ENCODE measurements around the gene BRSK2. TPM values are rescaled to one million over a fixed set of nuclear protein-coding genes. Genes with fewer than 3 reads are reported as not detected.

The BRSK2 gene
- total and polyA plus RNA-seq, 9 of the 15 experiments (the other 6 are each of a cell fraction or from before 2014, with no cell fraction given) = 0.06 to 0.52 (median 0.18) TPM; not detected in 5

DNA sequence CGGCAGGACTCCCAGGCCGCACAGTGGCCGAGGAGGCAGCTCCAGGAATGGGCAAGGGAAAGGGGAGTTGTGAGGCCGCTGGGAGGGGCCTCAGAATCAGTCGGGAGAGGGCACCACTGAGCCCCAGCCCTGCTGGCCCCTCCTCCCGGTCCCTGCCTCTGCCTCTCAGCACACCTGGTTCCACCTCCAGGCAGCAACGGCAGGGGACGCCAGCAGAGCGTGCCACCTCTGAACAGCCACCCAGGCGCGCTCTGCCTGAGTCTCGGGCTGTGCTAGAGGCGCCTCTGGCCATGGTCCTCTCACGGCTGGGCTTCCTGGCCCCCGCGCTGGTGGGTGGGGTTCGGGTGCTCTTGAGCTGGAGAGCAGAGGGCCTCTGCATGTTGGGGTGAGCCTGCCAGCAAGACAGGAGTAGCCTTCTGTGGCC, 63.9 kb downstream of the BRSK2 start (continued):
- peak; percentile 29; the same call in 1 of the 2 replicates for TF ChIP-seq STAG1 (CRISPR knock-in tag; IDR thresholded peaks at IDR 0.05; ENCODE audit: borderline replicate concordance)

- Histone ChIP-seq H3K27ac (ENCODE audit: extremely low read depth, low read depth, low read length) (no peak overlapping the region), H3K4me1 (replicated peaks in 1 of 2; ENCODE audit: control insufficient read depth in 2 of 2, insufficient read depth in 2 of 2, low read length in 2 of 2) (peaks cover 0 to 70% of the 10 kb centered on the region in 2 experiments; a peak in 2 of 5 replicates), H4K20me1 (replicated peaks; ENCODE audit: control insufficient read depth, insufficient read depth, low read length) (peaks cover 25% of the 10 kb centered on the region), H3K79me2 (ENCODE audit: control insufficient read depth, insufficient read depth, low read length) (no peaks in the 10 kb centered on the region), H3K4me3 (no peak overlapping the region), H3K36me3 (ENCODE audit: control insufficient read depth, insufficient read depth, low read length) (no peaks in the 10 kb centered on the region), H3K9ac (ENCODE audit: insufficient read depth in 1 of 2, low read depth in 2 of 2, low read length in 2 of 2) (no peak overlapping the region), H3K27me3 (ENCODE audit: control insufficient read depth in 2 of 2, insufficient read depth in 2 of 2, low read length in 2 of 2) (peaks cover 9 to 49% of the 10 kb centered on the region in 2 experiments; a peak in 3 of 5 replicates), H2AFZ (ENCODE audit: low read depth, low read length) (no peak overlapping the region), H3K9me3 (replicated peaks; ENCODE audit: control insufficient read depth, insufficient read depth, low read depth, low read length) (no peaks in the 10 kb centered on the region), H3K9me1 (ENCODE audit: control insufficient read depth, insufficient read depth, low read length) (no peaks in the 10 kb centered on the region), H3K4me2 (ENCODE audit: insufficient read depth, low read length) (no peak overlapping the region)
- intact Hi-C loops (cut with micrococcal nuclease) = loop anchor here (5.0 to 10.0 kb wide), 2 partner anchors 63 to 120 kb away; partner anchors contain the start of gene DUSP8
- no TSS peak for BruUV-seq (replicated peaks)
- in situ Hi-C loops (cut with MboI) = no loop called here
- ChIA-PET POLR2A (no interaction called here), CTCF (ENCODE audit: low intra/inter-chr PET ratio) (no interaction called here)
- 11% methylated on average over 13 of the region's 21 CpGs for WGBS (ENCODE audit: insufficient coverage, low coverage, missing lambda C conversion rate)
- DNase-seq (ENCODE audit: extremely low read depth in 1 of 4, low spot score in 3 of 4) = no peak
- FAIRE-seq = no peak
- no peak for ATAC-seq
- TF ChIP-seq MYNN (IDR thresholded peaks at IDR 0.05) (no peak), MYNN (CRISPR knock-in tag; IDR thresholded peaks at IDR 0.05) (no peak), ZBTB8A (IDR thresholded peaks at IDR 0.05; ENCODE audit: partially characterized antibody) (no peak), RBM22 (IDR thresholded peaks at IDR 0.05; ENCODE audit: low read depth, low read length, poor library complexity, severe bottlenecking) (no peak), SAFB (IDR thresholded peaks at IDR 0.05; ENCODE audit: borderline replicate concordance, low read depth, low read length) (peak; percentile 33; the same call in 1 of the 2 replicates), ARHGAP35 (IDR thresholded peaks at IDR 0.05; ENCODE audit: partially characterized antibody) (no peak), XRCC4 (IDR thresholded peaks at IDR 0.05; ENCODE audit: extremely low read depth, insufficient read depth, insufficient read length) (no peak)
- TF ChIP-seq, protein P1, sequence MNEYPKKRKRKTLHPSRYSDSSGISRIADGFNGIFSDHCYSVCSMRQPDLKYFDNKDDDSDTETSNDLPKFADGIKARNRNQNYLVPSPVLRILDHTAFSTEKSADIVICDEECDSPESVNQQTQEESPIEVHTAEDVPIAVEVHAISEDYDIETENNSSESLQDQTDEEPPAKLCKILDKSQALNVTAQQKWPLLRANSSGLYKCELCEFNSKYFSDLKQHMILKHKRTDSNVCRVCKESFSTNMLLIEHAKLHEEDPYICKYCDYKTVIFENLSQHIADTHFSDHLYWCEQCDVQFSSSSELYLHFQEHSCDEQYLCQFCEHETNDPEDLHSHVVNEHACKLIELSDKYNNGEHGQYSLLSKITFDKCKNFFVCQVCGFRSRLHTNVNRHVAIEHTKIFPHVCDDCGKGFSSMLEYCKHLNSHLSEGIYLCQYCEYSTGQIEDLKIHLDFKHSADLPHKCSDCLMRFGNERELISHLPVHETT (CRISPR knock-in tag; conservative IDR thresholded peaks at IDR 0.05 in 1 of 2, IDR thresholded peaks at IDR 0.05 in 1 of 2) = no peak
Measured at GRCh38 chr11:1454576-1454975, 64.8 kb downstream of the BRSK2 start.

Measured in K562 (cell line).